ENCODE results near the gene ALKBH5. TPM values are rescaled to one million over a fixed set of nuclear protein-coding genes. Genes with fewer than 3 reads are reported as not detected.

The ALKBH5 gene
- polyA plus RNA-seq (2013, experiment 1 of 2) = 51.3 TPM
- 51.2 TPM for polyA plus RNA-seq (2013, experiment 2 of 2)

DNA sequence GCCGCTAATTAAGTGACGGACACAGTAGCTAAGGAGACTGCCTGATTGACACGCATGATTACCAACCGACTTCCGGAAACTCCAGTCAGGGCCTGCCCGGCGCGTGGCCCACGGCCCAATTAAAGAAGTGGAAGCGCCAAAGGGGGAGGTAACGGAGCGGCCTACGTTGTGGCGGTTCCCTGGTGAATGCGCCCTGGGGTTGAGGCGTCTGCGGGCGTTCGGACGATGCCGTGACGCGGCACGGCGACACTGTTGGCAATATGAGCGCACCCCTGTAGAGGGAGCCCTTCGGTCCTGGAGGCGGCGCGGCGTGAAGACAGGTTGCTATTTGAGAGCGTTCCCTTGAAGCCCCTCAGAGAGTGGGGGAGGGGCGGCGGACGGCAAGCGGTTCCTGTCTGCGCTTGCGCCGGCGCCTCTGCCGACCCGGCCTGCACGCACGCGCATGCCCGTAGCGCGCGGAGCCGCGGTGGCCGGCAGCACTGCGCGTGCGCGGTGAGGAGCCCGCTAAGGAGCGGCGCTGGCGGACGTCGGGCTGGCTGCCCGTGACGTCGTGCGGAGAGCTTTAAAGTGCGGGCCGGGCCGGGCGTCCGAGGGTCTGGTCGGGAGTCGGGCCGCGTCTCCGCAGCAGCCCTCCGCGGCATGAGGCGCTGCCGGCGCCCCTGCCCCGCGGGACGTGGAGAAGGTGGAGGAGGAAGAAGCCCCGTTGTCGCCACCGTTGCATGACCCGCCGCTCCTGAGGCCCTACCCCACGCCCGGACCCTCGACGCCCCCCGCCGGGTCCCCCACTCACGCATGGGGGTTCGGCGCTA lies at the start of gene ALKBH5:
Gene ALKBH5 (plus strand): TSS at position 495 of the 809 bp plus-strand sequence. CDS start 416 bp downstream, outside the sequence.
- Histone ChIP-seq H3K18ac (ENCODE audit: low read depth in 1 of 2, low read length in 2 of 2) (peak within 1 kb of the TSS; percentile 93 to 100), H3K36me3 (ENCODE audit: control insufficient read depth in 1 of 2, insufficient read depth in 2 of 2, low read depth in 1 of 2, low read length in 2 of 2) (peaks cover 9 to 13% of the 10 kb centered on the region in 2 experiments), H3K4me2 (ENCODE audit: low read length, poor library complexity, severe bottlenecking) (peak within 1 kb of the TSS; percentile 95), H3K79me1 (replicated peaks; ENCODE audit: low read length, poor library complexity, severe bottlenecking) (peaks cover 2% of the 10 kb centered on the region), H4K91ac (ENCODE audit: low read length) (peak within 1 kb of the TSS; percentile 98), H2AFZ (ENCODE audit: low read depth, low read length) (peak within 1 kb of the TSS; percentile 87), H3K4ac (ENCODE audit: low read depth in 1 of 2, low read length in 2 of 2) (peak within 1 kb of the TSS; percentile 84 to 97), H2BK120ac (ENCODE audit: low read depth, low read length) (peak within 1 kb of the TSS; percentile 96), H3K4me1 (ENCODE audit: control insufficient read depth, insufficient read depth, low read depth, low read length) (peaks cover 31% of the 10 kb centered on the region), H4K8ac (ENCODE audit: low read length) (peak within 1 kb of the TSS; percentile 96), H3K4me3 (ENCODE audit: insufficient read depth in 1 of 2, low read depth in 1 of 2, low read length in 2 of 2) (peak within 1 kb of the TSS; percentile 89 to 90), H3K9ac (ENCODE audit: low read length) (peak within 1 kb of the TSS; percentile 96), H3K27me3 (ENCODE audit: control insufficient read depth in 1 of 2, insufficient read depth in 1 of 2, low read length in 2 of 2) (no peaks in the 10 kb centered on the region), H3K23ac (ENCODE audit: low read length in 2 of 2) (peak within 1 kb of the TSS in 1 of 2 experiments; percentile 95), H3K14ac (ENCODE audit: low read length in 2 of 2) (peak within 1 kb of the TSS in 1 of 2 experiments; percentile 88), H2AK5ac (ENCODE audit: low read length, severe bottlenecking) (no peak within 1 kb of the TSS), H3K9me3 (ENCODE audit: control insufficient read depth, low read length) (no peaks in the 10 kb centered on the region), H2BK12ac (ENCODE audit: low read length in 2 of 2) (peak within 1 kb of the TSS; percentile 49 to 92), H2BK15ac (ENCODE audit: low read depth, poor library complexity, severe bottlenecking) (peak within 1 kb of the TSS; percentile 95), H3K27ac (ENCODE audit: low read length, poor library complexity, severe bottlenecking) (peak within 1 kb of the TSS; percentile 99), H2BK5ac (ENCODE audit: low read depth, low read length, poor library complexity, severe bottlenecking) (peak within 1 kb of the TSS; percentile 98)
- WGBS = 1% methylated on average over 52 of the region's 98 CpGs
- peak; percentile 100 for DNase-seq

- H3K36me3 ChIP-seq (ENCODE audit: control insufficient read depth in 1 of 2, insufficient read depth in 2 of 2, low read depth in 1 of 2, low read length in 2 of 2) = no peaks in the 10 kb centered on the region
- H2BK120ac ChIP-seq (ENCODE audit: low read depth, low read length) = no peak overlapping the region
- H4K8ac ChIP-seq (ENCODE audit: low read length) = no peak overlapping the region
- no peak overlapping the region for H3K18ac ChIP-seq (ENCODE audit: low read depth in 1 of 2, low read length in 2 of 2)
- no peak overlapping the region for H2BK5ac ChIP-seq (ENCODE audit: low read depth, low read length, poor library complexity, severe bottlenecking)
- no peak overlapping the region for H4K91ac ChIP-seq (ENCODE audit: low read length)
- H2AFZ ChIP-seq (ENCODE audit: low read depth, low read length) = no peak overlapping the region
- peaks cover 6% of the 10 kb centered on the region for H3K4me1 ChIP-seq (ENCODE audit: control insufficient read depth, insufficient read depth, low read depth, low read length)
- no peak overlapping the region for H3K4ac ChIP-seq (ENCODE audit: low read depth in 1 of 2, low read length in 2 of 2)
- H3K23ac ChIP-seq (ENCODE audit: low read length in 2 of 2) = peak overlapping the region in 1 of 2 experiments; percentile 14
- H3K9me3 ChIP-seq (ENCODE audit: control insufficient read depth, low read length) = no peaks in the 10 kb centered on the region
- H3K79me1 ChIP-seq (replicated peaks; ENCODE audit: low read length, poor library complexity, severe bottlenecking) = no peaks in the 10 kb centered on the region
- no peak overlapping the region for H3K27ac ChIP-seq (ENCODE audit: low read length, poor library complexity, severe bottlenecking)
- no peak for DNase-seq
- no peak overlapping the region for H3K4me3 ChIP-seq (ENCODE audit: insufficient read depth in 1 of 2, low read depth in 1 of 2, low read length in 2 of 2)
- no peak overlapping the region for H2AK5ac ChIP-seq (ENCODE audit: low read length, severe bottlenecking)
- H3K14ac ChIP-seq (ENCODE audit: low read length in 2 of 2) = peak overlapping the region in 1 of 2 experiments; percentile 28
- H2BK15ac ChIP-seq (ENCODE audit: low read depth, poor library complexity, severe bottlenecking) = no peak overlapping the region
- no peak overlapping the region for H3K4me2 ChIP-seq (ENCODE audit: low read length, poor library complexity, severe bottlenecking)
- no peak overlapping the region for H3K9ac ChIP-seq (ENCODE audit: low read length)
- WGBS = 76% methylated on average over 19 of the region's 19 CpGs
- H3K27me3 ChIP-seq (ENCODE audit: control insufficient read depth in 1 of 2, insufficient read depth in 1 of 2, low read length in 2 of 2) = peaks cover 17 to 44% of the 10 kb centered on the region in 2 experiments
- no peak overlapping the region for H2BK12ac ChIP-seq (ENCODE audit: low read length in 2 of 2)
Measured at GRCh38 chr17:18136357-18136756, 47.3 kb upstream of the ALKBH5 start.

DNA sequence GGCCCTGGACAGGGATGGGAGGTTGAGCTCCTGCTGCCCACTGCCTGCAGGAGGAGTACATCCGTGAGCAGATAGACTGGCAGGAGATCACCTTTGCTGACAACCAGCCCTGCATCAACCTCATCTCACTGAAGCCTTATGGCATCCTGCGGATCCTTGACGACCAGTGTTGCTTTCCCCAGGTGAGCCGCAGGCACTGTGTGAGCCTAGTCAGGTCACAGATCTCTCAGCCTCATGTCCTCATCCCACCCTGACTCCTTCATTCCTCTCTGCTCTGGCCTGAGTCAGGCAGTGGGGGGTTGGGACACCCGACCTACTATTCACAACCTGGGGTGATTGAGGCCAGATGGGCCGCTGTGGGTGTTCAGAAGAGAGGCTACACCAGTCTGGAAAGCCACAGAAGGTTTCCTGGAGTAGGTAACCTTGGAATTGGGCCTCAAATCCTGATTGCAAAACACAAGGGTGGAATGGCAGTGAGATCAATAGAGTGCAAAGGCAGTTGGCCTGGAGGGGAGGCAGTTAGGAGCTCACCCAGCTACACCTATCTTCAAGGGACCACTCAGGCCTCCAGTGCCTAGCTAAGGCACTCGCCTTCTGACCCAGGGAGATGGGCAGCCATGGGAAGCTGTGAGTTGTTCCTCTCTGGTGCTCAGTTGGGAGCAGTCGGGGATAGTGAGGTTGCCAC lies 45.4 kb upstream of the ALKBH5 start:
- Histone ChIP-seq H2AFZ (ENCODE audit: low read depth, low read length) (no peak overlapping the region), H3K4ac (ENCODE audit: low read depth in 1 of 2, low read length in 2 of 2) (no peak overlapping the region), H3K27me3 (ENCODE audit: control insufficient read depth in 1 of 2, insufficient read depth in 1 of 2, low read length in 2 of 2) (peaks cover 20 to 31% of the 10 kb centered on the region in 2 experiments), H3K18ac (ENCODE audit: low read depth in 1 of 2, low read length in 2 of 2) (no peak overlapping the region), H2BK12ac (ENCODE audit: low read length in 2 of 2) (no peak overlapping the region), H4K91ac (ENCODE audit: low read length) (peak overlapping the region; percentile 7), H4K8ac (ENCODE audit: low read length) (no peak overlapping the region), H3K79me1 (replicated peaks; ENCODE audit: low read length, poor library complexity, severe bottlenecking) (no peaks in the 10 kb centered on the region), H2BK120ac (ENCODE audit: low read depth, low read length) (no peak overlapping the region), H3K9ac (ENCODE audit: low read length) (no peak overlapping the region), H3K23ac (ENCODE audit: low read length in 2 of 2) (no peak overlapping the region), H2BK5ac (ENCODE audit: low read depth, low read length, poor library complexity, severe bottlenecking) (no peak overlapping the region), H2AK5ac (ENCODE audit: low read length, severe bottlenecking) (no peak overlapping the region), H3K14ac (ENCODE audit: low read length in 2 of 2) (no peak overlapping the region), H3K9me3 (ENCODE audit: control insufficient read depth, low read length) (no peaks in the 10 kb centered on the region), H3K4me1 (ENCODE audit: control insufficient read depth, insufficient read depth, low read depth, low read length) (peaks cover 6% of the 10 kb centered on the region), H3K4me2 (ENCODE audit: low read length, poor library complexity, severe bottlenecking) (no peak overlapping the region), H3K4me3 (ENCODE audit: insufficient read depth in 1 of 2, low read depth in 1 of 2, low read length in 2 of 2) (no peak overlapping the region), H3K36me3 (ENCODE audit: control insufficient read depth in 1 of 2, insufficient read depth in 2 of 2, low read depth in 1 of 2, low read length in 2 of 2) (no peaks in the 10 kb centered on the region), H2BK15ac (ENCODE audit: low read depth, poor library complexity, severe bottlenecking) (no peak overlapping the region), H3K27ac (ENCODE audit: low read length, poor library complexity, severe bottlenecking) (no peak overlapping the region)
- 87% methylated on average over 8 of the region's 8 CpGs for WGBS
- DNase-seq = no peak

DNA sequence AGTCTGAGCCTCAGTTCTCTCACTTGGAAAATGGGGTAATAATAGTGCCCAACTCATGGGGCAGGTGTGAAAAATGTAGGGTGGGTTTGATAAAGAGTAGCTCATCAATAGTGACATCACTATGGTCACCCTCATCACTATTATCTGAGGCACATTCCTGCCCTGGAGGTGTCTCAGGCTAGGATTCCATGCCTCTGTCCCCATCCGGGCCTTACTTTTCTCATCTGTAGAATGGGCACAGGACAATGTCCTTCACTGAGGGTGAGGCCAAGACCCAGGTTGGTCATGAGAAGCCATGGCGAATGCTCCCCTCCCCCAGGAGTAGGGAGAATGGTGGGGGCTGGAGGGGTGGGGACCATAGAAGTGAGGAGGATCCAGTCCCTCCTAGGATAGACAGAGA lies 44.5 kb upstream of the ALKBH5 start:
- H3K18ac ChIP-seq (ENCODE audit: low read depth in 1 of 2, low read length in 2 of 2) = no peak overlapping the region
- no peak overlapping the region for H3K23ac ChIP-seq (ENCODE audit: low read length in 2 of 2)
- H3K14ac ChIP-seq (ENCODE audit: low read length in 2 of 2) = no peak overlapping the region
- no peak overlapping the region for H4K91ac ChIP-seq (ENCODE audit: low read length)
- H3K4me1 ChIP-seq (ENCODE audit: control insufficient read depth, insufficient read depth, low read depth, low read length) = peaks cover 6% of the 10 kb centered on the region
- H2AK5ac ChIP-seq (ENCODE audit: low read length, severe bottlenecking) = no peak overlapping the region
- no peak overlapping the region for H3K4me3 ChIP-seq (ENCODE audit: insufficient read depth in 1 of 2, low read depth in 1 of 2, low read length in 2 of 2)
- WGBS = 94% methylated on average over 2 of the region's 2 CpGs
- no peaks in the 10 kb centered on the region for H3K36me3 ChIP-seq (ENCODE audit: control insufficient read depth in 1 of 2, insufficient read depth in 2 of 2, low read depth in 1 of 2, low read length in 2 of 2)
- H3K79me1 ChIP-seq (replicated peaks; ENCODE audit: low read length, poor library complexity, severe bottlenecking) = no peaks in the 10 kb centered on the region
- H3K4me2 ChIP-seq (ENCODE audit: low read length, poor library complexity, severe bottlenecking) = no peak overlapping the region
- no peak overlapping the region for H2BK12ac ChIP-seq (ENCODE audit: low read length in 2 of 2)
- H3K9me3 ChIP-seq (ENCODE audit: control insufficient read depth, low read length) = no peaks in the 10 kb centered on the region
- H3K27ac ChIP-seq (ENCODE audit: low read length, poor library complexity, severe bottlenecking) = no peak overlapping the region
- H2BK120ac ChIP-seq (ENCODE audit: low read depth, low read length) = no peak overlapping the region
- no peak overlapping the region for H2AFZ ChIP-seq (ENCODE audit: low read depth, low read length)
- no peak for DNase-seq
- H2BK15ac ChIP-seq (ENCODE audit: low read depth, poor library complexity, severe bottlenecking) = no peak overlapping the region
- H3K9ac ChIP-seq (ENCODE audit: low read length) = no peak overlapping the region
- no peak overlapping the region for H3K4ac ChIP-seq (ENCODE audit: low read depth in 1 of 2, low read length in 2 of 2)
- peaks cover 25 to 36% of the 10 kb centered on the region in 2 experiments for H3K27me3 ChIP-seq (ENCODE audit: control insufficient read depth in 1 of 2, insufficient read depth in 1 of 2, low read length in 2 of 2)
- H2BK5ac ChIP-seq (ENCODE audit: low read depth, low read length, poor library complexity, severe bottlenecking) = no peak overlapping the region
- H4K8ac ChIP-seq (ENCODE audit: low read length) = no peak overlapping the region
